Activated CD4-positive, CD25-positive, alpha-beta regulatory T cell (primary cell): ENCODE data around the gene NUDT2.

Experiments
- DNase-seq, 4 experiments: peaks; one replicate each; lab custom pipeline; 2025; lab: John Stamatoyannopoulos, UW

NUDT2 gene

DNA sequence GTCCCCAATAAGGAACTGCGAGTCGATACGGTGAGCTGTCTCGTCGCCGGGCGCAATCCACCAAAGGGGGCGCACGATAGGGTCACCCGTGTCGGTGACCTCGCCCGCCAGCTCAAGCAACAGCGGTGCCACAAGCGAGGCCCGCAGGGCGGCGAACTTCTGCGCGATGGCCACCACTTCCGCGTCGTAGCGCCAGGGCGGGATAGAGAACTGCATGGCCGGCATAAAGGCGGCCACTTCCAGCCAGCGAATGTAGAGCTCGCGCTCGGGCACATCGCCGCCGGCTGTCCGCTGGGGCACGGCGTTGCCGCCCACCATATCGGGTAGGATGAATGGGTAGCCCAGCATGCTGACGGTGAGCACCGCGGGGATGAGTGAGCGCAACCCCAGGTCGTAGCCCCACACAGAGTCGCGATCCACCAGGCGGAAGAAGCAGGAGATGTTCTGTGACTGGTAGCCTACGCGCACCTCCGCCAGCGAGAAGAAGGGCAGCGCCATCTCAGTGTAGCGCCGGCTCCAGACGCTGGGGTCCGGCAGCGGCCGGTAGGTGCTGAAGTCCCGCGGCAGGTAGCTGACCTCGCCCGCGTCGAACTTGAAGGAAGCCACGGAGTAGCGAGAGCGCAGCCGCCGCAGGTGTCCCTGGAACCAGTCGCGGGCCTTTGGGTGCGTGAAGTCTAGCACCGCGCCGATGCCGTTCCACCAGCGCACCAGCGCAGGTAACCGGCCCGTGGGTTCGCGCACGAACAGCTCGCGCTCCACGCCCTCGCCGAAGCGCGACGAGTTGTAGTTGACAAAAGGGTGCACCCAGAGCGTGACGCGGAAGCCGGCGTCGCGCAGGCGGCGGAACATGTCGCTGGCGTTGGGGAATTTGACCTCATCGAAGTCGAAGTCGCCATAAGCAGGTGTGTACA is 41.9 kb downstream of the NUDT2 start:
- no peak for DNase-seq

DNA sequence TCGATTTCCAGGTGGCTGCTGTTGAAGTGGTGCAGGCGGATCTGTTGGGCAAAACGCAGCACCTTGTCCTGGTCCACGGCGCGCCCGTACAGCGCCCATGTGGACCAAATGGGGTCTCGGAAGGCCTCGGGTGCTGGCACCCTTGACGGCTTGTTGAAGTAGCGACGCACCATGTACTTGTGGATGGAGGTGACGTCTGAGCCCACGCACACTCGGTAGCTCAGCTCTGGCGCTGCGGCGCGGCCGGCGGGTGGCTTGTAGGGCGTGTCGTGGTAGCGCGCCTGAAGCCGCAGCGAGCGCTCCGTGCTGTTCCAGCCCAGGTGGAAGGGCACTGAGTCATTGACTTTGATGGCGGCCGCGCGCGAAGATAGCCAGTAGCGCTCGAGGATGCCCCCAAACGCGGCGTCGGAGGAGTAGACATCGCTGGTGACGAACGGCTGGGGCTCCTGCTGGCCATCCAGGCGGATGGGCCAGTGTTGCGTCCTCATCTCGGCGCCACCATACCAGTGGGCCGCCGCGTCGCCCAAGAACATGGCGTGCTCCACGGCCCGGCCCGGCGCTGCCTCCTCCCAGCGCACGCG is 42.6 kb downstream of the NUDT2 start:
- DNase-seq: no peak

GRCh38 chr9:34372467-34373011 is 43.2 kb downstream of the NUDT2 start:
- no peak for DNase-seq

DNA sequence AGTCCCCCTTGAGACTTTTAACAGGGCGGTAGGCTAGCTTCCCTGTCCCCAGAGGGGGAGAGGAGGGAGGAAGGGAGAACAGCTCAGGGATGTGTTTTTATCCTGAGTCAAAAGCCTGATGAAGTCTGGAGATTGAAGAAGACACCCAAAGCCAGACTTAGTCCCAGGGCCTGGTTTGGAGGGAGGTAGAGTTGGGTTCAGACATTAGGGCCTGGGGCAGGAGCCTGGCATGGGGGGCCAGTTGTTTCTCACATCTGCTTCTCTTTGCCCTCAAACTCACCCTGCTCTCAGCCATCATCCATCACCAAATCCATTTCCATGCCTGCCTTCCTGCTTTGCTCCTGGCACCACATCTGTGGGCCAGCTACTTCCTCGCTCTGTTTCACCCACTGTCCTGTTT is 44.4 kb downstream of the NUDT2 start:
- no peak for DNase-seq

- no peak for DNase-seq
These were observed 45.0 kb downstream of the NUDT2 start for GRCh38 chr9:34374339-34374738.

DNA sequence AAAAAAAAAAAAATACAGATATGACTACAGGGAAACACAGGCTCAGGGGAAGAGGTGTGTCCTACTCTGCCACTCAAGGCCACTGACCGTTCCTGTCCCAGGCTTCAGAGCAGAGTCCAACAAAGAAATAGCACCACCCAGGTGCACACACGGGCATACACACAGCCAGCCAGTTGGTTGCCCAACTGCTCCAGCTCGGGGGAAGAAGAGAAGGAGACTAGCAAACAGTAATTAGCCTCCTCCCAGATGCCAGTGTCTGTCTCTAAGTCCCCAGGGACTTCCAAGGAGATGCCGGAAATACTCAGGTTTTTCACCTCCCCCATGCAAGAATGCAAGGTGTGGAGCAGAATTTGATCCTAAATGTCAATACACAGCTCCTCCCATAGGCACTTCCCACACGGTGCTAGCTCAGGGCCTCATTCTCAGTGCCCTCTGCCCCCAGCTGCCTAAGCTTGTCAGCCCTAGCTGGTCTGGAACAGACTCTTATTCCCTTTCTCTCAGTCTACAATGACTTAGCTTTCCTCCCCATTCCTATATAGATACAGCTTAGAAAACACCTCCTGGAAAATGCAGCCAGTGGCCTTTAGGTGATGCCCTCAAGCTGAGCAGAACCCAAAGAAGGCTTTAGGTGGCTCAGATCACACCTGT is 45.7 kb downstream of the NUDT2 start:
- DNase-seq: no peak

- peak in 3 of 4 experiments; percentile 12 to 24 (median 20) for DNase-seq
These were observed 46.7 kb downstream of the NUDT2 start for GRCh38 chr9:34375901-34376595.

- peak; percentile 88 to 96 (median 94) for DNase-seq
These were observed 47.4 kb downstream of the NUDT2 start, which contains the start of gene MYORG for GRCh38 chr9:34376596-34377403. MYORG (minus strand) TSS chr9:34376898; CDS start chr9:34372943, 3,955 bp downstream.

- DNase-seq: no peak
These were observed 48.0 kb downstream of the NUDT2 start for GRCh38 chr9:34377404-34377746.

GRCh38 chr9:34378376-34379060 is 49.1 kb downstream of the NUDT2 start:
- DNase-seq: no peak

DNA sequence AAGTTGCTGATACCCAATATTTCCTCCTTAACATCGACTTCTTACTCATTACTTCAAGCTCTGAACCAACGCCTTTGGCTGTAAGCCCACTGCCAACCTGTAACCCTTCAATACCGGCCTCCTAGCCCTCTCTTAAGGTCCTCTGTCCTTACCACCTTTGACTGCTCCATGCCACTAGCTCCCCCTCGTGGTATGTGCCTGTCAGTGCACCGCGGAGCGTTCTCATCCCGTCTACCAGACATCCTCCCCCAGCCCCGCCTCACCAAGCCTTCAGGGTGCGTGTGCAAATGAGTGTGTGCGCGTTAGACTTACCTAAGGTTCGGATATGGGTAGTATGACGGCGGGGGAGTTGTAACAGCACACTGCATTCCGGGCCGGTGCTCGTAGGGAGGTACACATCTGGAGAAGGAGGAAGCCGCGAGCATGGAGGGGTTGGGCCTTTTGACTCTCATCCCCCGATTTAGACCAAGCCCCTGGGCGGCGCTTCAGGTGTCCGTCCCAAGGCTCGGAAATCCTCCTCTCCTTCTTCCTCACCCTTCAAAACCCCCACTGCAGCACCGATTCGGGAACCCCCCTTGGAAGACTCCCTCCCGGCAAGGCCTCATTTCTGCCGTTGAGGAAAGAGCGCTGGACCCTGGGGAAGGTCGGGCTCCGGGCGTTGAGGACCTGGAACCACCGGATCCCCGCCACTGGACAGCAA is 50.1 kb downstream of the NUDT2 start:
- peak; percentile 75 to 85 (median 76) for DNase-seq

GRCh38 chr9:34380034-34380510 is 50.7 kb downstream of the NUDT2 start:
- no peak for DNase-seq

DNA sequence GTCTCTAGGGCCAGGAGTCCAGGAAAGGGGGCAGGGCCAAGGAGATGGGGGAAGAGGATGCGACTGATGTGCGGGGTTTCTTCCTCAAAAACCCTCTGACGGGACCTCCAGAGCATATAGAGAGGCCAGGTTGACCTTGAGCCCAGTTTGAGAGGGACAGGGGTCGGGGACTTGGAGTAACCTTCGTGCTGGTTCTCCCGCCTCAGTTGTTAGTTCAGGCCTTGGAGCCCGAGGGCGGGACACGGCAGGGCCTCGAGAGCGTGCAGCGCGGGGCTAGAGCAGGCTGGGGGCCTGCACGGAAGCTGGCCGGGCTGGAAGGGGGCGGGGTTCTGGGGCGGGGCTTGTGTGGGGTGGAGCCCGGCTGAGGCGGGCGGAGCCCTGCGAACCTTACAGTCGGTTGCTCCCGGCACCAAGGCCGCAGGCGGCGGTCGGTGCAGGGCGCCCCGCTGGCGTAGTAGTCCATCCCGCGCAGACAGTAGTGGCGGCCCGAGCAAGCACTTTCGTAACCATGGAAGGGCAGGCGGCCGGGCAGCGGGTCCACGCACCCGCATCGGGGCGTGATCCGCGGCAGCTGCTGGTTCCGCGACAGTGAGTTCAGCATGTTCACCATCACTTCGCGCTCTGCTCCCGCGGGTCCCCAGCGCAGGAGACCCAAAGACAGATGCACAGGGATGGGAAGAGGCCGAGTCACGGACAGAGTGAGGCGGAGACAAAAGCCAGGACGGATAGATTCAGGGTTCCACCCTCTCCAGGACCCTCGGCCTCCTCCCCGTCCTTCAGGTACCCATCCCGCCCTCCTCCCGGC is 51.3 kb downstream of the NUDT2 start:
- DNase-seq: peak; percentile 64 to 73 (median 68)

DNA sequence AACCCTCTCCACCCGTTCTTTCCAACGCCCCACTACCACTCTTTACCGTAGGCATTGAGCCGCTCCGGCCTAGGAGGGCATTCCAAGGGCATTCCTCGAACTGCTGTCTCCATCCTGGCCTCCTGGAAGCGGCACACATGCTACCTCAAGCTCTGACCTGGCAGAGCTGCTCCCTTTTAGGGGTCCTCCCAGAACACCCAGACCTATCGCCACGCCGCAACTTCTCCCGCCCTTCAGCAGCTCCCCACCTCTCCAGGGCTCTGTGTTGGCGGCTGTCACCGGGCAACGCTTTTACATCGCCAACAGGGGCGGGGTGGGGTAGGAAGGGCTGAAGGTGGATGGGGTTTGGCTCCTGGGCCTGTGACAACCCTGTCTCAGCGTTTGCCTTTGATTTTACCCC is 52.0 kb downstream of the NUDT2 start:
- DNase-seq: no peak

- DNase-seq: no peak
These were observed 52.7 kb downstream of the NUDT2 start for GRCh38 chr9:34382054-34382453.

DNA sequence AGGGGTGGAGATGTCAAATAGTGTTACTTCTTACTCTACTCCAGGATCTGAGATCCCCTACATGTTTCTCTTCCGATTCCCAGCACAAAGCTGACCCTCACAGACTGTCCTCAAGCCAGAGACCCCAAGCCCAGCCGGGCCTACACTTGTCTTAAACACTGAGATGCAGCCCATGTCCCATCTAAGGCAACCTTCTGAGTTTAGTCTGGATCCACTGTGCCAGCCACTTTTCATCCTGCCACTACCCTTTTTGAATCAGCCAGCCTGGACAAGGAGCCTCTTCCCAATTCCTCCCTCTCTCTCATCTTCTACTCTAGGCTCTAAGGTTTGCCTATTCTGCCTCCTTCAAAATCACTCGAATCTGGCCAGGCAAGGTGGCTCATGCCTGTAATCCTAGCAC is 53.5 kb downstream of the NUDT2 start:
- DNase-seq: no peak

DNA sequence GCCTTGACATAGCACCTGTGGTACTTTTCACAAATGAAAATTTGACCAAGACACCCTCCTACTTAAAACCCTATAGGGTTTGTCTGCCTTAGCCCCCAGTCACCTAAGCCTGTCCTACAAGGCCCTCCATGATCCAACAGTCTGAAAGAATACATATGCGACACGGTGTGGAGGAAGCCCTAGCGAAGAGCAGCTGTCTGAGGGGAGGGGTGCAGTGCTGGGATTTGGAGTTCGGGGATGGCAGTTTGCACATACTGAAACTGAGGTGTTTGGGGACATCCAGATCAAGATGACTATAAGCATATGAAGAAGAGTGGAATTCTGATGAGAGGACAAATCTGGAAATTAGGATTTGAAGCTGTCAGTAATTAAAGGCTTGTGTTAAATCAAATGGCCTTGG is 54.5 kb downstream of the NUDT2 start:
- DNase-seq: no peak

DNA sequence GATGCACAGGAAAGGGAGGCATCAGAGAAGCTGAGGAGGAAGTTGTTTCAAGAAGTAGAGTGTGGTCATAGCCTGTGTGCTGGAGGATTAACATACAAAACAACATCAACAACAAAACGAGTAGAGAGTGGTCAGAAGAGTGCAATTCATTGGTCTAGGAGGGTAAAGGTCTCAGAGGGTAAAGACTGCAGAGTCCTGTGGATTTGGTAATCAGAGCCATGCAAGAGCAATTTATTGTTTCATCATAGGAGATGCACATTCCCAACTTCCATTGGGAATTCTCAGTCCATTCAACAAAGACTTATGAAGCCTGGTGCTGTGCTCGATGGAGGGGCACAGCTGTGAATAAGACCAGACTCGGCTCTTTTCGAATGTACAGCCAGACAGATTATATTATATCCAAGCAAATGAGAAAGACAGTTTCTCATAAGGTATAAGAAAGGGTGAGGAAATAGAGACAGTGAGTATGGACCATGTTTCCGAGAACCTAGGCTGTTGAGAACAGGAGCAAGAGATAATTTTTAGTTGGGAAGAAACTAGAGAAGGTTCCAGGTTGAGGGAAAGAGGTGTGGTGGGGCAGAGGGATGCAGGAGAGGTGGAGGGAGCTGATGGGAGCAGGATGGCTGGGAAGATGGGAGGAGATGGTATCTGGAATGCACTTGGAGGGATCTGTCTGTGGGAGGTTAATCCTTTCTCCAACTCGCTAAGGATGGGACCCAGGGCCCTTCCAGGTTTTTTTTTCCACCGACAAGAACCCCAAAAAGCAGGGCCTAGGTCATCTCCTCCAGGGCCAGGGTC is 55.2 kb downstream of the NUDT2 start:
- DNase-seq: no peak
